GM21619 (cell line): ENCODE data around the gene XPC.

ENCODE experiments used
- ATAC-seq: cut with Tn5 transposase; IDR thresholded peaks from one replicate; pipeline ENCODE4 v1.9.1; 2021; ENCODE audit not compliant: unreplicated experiment

XPC gene

DNA sequence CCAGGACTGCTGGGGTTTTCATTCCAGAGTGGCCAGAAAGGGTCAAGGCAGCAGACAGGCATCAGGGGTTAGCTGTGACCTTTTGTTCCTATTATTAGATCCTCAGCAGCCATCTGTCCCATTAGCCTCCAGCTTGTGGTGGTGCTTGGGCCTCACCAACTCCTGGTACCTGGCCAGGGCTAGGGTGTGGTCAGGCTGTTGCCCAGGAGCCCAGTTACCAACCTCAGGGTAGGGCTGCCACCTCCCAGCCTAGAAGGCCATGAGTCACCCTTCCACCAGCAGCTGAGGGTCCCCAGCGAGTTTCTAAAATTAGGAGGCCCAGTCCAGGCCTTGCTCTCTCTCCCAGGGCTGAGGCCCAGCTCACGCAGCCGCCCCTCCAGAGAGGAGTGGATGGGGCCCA is 41.4 kb downstream of the XPC start:
- no peak for ATAC-seq

DNA sequence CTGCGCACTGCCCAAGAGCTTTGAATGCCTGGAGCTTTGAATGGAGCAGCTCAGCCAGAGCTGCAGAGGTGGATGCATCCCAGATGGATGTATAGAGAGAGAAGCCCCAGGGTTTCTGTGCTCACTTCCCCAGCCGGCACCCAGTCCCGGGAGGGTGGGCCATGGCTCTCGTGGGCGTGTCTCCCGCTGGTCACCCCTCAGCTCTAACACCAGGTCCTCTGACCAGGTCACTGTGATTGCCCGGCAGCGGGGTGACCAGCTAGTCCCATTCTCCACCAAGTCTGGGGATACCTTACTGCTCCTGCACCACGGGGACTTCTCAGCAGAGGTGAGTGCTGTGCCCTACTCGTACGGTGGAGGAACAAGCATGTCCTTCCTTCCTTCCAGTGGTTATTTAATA is 42.8 kb downstream of the XPC start:
- ATAC-seq: no peak

DNA sequence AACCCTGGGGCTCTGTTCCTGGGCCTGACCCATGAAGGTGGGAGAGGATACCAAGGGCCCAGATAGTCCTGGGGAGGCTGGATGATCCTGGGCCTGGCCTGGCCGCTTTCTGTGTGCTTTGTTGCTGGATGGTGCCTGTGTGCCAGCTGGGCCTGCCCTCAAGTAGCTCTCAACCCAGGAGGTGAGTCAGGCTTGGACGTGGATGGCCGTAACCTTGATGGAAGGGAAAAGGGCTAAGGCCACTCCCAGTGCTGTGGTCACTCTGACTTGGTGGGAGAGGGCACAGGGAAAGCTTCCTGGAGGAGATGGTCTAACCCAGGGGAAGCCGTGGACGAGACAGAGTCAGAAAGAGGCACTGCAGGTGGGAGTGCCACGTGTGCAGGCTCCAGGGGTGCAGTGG is 44.1 kb downstream of the XPC start:
- ATAC-seq: no peak

DNA sequence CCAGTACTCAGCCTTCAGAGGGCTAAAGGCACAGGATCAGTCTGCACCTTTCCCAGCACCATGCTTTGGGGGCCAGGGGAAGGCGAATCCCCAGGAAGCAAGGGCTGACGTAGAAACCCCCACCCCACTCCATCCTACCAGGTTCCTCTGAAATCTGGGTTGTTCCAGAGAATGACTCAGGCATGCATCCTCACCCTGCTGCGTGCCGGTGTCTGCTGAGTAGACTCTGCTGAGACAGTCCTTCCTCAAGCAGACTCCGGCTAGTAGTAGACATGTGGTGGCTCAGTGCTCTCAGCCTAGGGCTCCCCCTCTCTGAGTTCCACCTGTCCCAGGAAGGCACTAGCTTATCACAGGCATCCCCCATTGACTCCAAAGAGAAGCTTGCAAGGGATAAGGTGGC is 44.5 kb downstream of the XPC start:
- no peak for ATAC-seq

DNA sequence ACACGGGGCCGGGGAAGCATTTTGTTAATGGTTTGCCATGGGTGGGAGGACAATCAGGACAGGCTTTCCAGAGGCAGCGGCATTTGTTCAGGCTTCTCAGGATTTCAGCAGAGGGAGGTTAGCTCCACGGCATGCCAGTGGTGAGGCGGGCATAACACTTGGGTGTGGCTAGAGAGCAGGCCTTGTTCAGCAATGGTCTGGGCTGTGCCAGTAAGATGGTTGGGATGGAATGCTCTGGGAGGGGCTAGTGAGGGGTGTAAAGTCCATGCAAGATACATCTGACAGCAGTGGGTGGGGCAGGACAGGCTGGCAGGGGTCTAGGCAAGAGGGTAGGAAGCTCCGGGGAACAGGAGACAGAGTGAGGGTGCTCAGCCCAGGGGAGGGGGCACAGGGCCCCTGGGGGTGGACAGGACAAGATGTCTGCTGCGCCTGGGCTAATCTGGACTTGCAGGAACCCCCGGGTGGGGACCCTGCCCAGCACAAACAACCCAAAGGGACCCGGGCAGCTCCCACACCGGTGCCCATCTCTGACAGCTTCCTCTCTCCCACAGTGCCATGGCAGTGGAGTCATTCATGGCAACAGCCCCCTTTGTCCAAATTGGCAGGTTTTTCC is 45.1 kb downstream of the XPC start:
- ATAC-seq: no peak

DNA sequence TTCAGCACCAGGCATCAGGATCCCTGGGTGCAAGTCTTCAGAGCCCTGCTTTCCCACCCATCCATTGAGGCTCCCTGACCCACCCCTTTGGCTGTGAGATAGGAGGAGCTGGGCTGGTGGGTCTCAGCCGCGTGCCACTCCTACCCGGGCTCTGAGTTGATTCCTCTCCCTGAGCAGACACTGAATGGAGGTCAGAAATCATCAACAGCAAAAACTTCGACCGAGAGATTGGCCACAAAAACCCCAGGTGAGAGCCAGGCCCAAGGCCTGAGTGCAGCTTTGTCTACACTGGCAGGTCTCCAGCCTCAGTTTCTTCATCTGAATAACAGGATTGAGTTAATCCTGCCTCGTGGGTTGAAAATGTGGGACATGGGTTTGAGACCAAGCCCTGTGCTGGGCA is 45.7 kb downstream of the XPC start:
- ATAC-seq: no peak

DNA sequence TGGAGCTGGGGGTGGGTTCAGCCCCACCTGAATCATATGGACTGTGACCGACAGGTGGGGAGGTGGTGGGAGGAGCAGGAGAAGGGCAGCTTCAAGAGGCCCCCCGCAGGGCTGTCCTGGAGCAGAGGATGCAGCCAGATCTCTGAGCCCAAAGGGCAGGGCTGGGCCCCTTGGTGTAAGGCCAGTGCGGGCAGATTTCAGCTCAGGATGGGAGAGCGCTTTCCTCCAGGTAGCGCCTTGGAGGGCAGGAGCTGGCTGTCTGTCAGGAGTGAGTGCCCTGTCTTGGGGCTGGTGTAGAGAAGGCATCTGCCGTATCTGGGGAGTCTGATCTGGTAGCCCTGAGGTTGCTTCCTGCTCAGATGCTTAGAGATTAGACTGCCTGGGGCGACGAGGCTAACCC is 46.3 kb downstream of the XPC start:
- no peak for ATAC-seq

DNA sequence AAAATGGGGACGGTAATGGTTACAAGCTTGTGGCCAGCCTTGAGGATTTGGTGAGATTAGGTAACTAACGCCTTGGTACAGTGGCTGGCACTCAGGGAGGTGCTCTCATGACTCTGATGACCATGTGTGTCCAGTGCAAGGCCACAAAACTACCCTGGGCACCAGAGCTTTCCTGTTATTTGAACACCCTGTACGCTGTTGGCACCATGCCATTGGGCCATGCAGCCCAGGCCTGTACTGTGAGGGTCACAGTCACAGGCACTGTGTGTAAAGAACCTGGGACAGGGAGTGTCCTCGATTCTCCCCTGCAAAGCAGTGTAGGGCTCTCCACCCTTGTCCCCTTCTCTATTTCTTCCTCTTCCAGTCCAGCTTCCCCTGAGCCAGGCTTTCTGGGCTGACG is 47.3 kb downstream of the XPC start:
- no peak for ATAC-seq

DNA sequence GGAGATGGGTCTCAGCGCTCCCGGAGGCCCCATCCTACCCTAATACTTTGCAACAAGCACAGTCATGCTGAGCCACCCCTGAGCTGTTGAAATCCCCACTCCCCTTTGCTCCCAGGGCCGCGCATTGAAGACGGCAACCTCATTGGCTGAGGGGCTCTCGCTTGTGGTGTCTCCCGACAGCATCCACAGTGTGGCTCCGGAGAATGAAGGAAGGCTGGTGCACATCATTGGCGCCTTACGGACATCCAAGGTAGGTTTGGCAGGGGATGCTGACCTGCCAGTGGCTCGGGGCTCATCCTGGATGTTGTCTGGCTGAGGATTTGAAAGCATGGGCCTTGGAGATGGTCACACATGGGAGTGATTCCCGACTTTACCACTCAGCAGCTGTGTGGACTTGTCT is 47.7 kb downstream of the XPC start:
- ATAC-seq: no peak

DNA sequence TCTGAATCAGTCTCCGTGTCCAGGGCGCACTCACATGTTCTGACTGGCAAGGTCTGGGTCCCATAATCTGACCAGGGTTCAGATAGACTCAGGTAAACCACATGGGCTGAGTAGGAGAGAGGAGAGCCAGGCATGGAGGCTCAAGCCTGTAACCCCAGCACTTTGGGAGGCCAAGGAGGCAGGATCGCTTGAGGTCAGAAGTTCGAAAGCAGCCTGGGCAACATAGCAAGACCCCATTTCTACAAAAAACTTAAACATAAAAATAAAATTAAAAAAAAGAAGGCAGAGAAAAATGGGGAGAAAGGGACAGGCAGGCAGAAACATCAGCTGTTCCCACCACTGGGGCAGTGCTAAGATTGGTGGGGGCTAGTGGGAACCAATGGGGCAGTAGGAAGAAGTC is 48.2 kb downstream of the XPC start:
- ATAC-seq: no peak

DNA sequence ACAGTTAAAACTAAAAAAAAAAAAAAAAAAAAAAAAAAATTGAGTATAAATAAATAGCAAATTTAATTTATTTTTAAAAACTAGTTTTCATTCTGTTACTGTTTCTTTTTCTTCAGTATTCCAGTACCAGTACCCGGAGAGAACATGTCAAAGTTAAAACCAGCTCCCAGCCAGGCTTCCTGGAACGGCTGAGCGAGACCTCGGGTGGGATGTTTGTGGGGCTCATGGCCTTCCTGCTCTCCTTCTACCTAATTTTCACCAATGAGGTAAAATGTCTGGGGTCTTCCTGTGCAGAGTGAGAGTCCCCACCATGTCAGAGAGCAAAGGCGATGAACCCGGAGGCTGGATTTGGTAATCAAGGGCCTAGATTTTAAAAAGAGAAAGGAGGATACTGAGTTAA is 49.1 kb downstream of the XPC start:
- ATAC-seq: no peak

DNA sequence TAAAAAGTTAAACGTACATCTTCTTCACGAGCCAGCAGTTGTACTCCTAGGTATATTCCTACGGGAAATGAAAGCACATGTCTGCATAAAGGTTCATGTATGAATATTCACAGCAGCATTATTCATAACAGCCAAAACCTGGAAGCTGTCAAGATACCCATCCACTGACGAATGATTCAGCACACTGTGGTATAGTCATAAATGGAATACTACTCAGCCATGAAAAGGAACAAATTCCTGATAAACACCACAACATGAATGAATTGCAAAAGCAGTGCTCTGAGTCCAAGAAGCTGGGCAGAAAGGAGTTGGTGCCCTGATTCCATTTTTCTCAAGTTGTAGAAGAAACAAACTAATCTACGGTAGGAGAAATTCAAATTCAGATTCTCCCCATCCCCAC is 49.7 kb downstream of the XPC start:
- no peak for ATAC-seq

DNA sequence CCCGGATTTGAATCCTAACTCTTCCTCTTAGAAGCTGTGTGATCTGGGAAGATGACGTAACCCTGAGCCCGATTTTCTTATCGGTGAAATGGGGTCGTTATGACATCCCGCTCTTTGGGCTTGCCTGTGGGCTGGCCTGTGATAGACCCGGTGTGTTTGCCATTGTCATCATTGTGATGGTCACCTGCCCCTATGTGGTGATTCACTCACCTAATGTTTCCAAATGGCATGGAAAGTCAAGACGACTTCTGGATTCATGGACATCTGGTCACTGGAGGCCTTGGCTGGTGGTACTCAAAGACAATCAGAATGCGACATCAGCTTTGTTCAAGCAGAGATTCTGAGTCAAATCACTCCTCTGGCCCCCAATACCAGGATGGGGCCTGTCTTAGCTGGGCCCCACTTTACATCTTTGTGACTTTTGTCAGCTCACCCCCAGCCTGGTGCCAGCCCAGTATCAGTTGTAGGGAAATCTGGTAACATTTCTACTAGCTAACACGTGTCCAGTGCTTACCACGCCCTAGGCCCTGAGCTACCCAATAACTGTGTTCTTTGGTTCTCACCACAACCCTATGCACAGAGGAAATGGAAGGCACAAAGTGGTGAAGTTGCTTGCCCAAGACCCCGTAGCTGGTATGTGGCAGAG is 50.8 kb downstream of the XPC start:
- ATAC-seq: no peak

DNA sequence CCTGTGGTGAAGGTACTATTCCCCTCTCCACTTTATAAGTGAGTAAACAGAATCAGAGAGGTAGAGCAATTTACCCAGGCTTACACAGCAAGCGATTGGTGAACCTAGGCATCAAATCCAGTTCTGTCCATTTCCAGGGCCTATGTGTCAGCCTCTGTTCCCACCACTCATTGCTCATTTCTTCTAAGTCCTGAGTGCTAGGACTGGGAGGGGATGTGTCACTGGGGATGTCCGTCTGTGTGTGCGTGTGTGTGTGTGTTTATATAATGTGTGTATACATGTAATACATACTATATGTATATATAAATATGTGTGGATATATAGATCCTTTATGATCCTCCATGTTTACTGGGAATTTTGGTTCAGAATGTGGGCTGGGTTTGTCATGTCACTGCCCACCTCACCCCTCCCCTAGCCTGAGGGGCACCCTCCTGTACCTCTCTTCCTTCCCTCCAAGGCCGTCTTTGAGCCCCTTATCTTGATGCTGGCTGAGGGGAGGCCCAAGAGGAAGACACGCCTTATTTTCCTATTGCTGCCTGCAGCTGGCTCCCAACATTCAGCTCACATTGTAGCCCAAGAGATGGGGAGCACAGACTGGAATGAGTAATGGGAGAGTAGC is 51.4 kb downstream of the XPC start:
- no peak for ATAC-seq

DNA sequence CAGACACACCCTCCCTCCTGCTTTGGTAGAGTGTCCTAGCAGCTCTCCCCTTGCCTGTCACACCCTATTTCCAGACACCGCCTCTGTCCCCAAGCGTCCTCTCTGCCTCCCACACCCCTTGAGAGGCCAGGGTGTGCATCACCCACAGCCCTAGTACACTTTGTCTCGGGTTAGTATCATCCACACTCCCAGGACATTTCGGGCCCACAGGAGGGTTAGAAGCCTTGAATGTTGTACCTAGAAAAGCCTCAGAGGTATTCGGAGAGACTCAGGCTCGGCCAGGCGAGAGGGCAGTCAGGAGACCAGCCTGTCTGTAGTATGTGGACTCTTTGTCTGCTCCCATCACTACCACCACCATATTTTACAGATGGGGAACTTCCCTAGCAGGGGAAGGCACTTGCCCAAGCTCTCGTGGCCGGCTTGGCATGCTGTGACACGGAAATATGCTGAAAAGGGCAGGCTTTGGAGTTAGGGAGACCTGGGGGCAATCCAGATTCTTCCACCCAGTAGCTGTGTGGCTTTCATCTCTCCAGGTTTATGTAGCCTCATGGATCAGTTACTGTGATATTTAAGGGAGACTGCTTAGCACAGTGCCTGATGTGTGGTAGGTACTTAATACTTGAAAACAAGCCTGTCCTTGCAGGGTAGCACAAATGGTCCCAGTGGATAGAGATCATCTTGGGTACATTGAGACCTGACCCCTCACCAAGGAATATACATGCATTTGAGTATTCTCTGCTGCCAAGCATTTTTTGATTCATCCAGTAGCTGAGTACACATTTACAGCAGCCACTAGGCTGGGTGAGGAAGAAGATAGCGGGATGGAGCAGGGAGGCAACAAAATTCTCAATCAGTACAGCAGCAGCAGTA is 52.1 kb downstream of the XPC start:
- ATAC-seq: no peak

DNA sequence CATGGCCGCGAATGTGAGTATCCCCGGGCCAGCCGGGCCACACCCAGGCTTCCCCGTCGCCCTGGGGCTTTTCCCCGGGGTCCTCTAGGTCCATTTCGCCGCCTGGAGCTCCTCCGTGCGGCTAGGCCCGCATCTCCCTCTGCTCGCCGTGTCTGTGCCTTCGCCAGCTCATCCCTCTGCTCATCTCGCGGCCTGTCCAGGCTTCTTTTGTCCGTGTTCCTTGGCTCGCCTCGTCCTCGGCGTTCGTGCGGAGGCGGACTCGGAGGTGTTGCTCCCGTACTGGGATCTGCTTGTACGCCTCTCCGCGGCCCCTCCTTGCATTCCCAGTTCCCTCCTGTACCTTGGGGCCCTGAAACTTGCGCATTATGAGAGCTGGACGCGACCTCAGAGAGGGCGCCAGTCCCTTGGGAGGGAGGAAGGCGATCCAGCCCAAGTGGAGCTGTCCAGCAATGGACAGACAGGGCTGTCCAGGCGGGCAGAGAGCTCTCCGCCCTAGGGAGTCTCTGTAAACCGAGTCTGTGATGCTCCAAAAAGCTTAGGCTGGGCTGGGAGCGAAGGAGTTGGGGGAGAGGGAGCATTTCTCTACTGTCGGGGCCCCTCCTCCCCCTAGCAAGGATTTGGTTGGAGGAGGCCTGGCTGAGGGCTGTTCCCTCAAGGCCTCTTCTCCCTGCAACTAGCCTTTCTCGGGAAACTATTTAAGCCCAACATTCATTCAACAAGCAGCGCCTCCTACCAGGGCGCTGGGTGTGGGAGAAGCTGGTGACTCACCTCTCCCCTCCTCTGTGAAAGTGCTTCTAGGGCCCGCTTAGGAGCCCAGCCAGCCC is 53.0 kb downstream of the XPC start:
- ATAC-seq: peak; percentile 24

DNA sequence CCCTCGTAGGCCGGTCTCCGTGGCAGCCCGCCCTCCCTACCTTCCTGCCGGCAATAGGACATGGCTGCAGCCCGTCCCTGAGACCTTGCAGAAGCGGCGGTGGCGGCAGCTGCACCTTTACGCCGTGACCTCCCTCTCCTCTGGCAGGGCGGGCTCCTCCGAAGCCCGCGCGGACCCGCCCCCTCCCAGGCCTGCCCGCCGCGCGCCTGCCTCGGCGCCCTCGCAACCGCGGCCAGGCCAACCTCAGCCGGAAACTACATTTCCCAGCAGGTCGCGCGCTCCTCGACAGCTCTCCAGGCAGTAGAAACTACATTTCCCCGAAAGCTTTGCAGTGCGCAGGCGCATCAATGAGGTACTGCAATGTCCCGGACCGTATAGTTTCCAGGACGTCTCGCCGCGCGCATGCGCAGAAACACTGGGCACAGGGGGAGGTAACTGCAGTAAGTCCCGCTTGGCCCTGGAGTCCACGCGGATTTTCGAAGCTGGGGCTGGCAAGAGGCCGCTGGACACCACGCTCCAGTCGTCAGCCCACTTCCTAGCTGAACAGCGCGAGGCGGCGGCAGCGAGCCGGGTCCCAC is 53.7 kb downstream of the XPC start, which contains the start of the genes CHCHD4 and TMEM43:
Gene CHCHD4 (minus strand): TSS at position 256 of the 578 bp plus-strand sequence. CDS start 194 bp downstream, at position 62.
Gene TMEM43 (plus strand): TSS at position 438 of the 578 bp plus-strand sequence. CDS start 142 bp downstream, outside the sequence.
- ATAC-seq: peak; percentile 85

DNA sequence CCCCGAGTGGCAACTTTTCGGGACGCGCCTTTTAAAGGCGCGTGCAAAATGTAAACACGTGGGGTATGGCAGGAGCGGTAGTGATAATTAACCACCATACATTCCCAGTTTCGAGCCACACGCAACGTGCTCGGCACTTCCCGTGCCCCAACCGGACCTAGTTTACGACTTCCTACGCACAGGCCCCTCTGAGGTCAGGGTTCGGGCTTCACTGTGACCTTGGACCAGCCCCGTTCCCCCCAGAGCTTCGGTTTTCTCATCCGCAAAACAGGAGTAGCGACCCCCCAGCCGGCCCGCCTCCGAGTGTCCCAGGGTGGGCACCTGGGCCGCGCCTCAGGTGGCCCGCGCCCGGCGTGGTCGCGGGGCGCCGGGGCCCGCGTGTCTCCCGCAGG is 54.2 kb downstream of the XPC start:
- peak; percentile 43 for ATAC-seq

DNA sequence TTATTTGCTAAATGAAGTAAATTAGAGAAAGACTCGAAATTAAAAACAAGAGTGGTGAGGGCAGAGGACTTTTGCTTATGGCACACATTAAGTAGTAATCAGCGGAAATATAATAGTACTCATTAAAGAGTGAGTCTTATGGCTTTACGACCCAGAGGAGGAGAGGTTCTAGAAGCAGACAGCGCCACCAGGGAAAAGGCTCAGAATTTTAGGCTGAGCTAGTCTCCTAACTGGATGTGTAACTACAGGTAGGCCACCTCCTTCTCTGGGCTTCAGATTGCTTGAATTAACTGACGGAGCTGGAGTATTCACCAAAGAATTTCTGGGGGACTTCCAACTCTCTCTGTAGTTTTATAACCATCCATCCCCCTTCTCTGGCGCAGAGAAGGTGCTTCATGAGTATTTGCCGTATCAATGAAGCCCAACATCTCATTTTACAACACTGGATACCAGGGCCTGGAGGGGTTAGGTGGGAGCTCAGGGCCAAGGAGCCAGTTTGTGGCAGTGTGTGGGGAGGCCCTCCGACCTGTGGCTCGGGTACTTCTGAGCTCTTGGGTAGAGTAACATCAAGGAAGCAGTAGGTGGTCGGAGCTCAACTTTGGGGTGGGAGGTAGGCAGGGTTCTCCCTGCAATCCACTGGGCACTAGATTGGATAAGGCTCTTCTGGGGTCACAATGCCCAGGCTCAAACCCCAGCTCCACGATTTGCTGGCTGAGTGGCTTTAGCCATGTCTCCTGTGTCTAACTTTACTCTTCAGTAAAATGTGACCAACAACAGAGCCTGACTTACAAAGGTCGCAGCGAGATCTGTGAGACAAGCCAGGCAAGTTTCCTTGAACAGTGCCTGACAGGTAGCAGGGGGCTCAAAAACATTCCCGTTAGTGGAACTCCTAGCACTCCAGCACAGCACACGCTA is 54.8 kb downstream of the XPC start:
- no peak for ATAC-seq
